DMS79 (cell line): Measurements from ENCODE around the gene DOCK3.
"Not testable (repeated sequence)": the region's sequence is repeated elsewhere in the genome, so short reads cannot be mapped to it uniquely, and the experiment has no call there.

Source experiments
- DNase-seq: peaks from one replicate; lab custom pipeline; 2025; lab: John Stamatoyannopoulos, UW

DOCK3 gene

GRCh38 chr3:50982540-50983325, 308.0 kb downstream of the DOCK3 start:
- DNase-seq: no peak

- DNase-seq: no peak
Measured at GRCh38 chr3:50983887-50984286, 309.2 kb downstream of the DOCK3 start.

- no peak for DNase-seq
Measured at GRCh38 chr3:50985893-50986292, 311.2 kb downstream of the DOCK3 start.

GRCh38 chr3:50986726-50987125, 312.0 kb downstream of the DOCK3 start:
- no peak for DNase-seq

GRCh38 chr3:50994537-50994936, 319.8 kb downstream of the DOCK3 start:
- DNase-seq: no peak

GRCh38 chr3:50995085-50995824, 320.5 kb downstream of the DOCK3 start:
- DNase-seq: no peak

- DNase-seq: no peak
Measured at GRCh38 chr3:51002495-51002894, 327.8 kb downstream of the DOCK3 start.

GRCh38 chr3:51004235-51004634, 329.5 kb downstream of the DOCK3 start:
- DNase-seq: no peak

- DNase-seq: no peak
Measured at GRCh38 chr3:51024121-51024520, 349.4 kb downstream of the DOCK3 start.

GRCh38 chr3:51024765-51025632, 350.3 kb downstream of the DOCK3 start:
- DNase-seq: peak; percentile 31

- DNase-seq: no peak
Measured at GRCh38 chr3:51031666-51032065, 356.9 kb downstream of the DOCK3 start.

GRCh38 chr3:51035630-51036029, 360.9 kb downstream of the DOCK3 start:
- no peak for DNase-seq

- no peak for DNase-seq
Measured at GRCh38 chr3:51044982-51045381, 370.3 kb downstream of the DOCK3 start.

GRCh38 chr3:51052562-51052961, 377.8 kb downstream of the DOCK3 start:
- no peak for DNase-seq

- no peak for DNase-seq
Measured at GRCh38 chr3:51057121-51057520, 382.4 kb downstream of the DOCK3 start.

- DNase-seq: no peak
Measured at GRCh38 chr3:51063053-51063452, 388.3 kb downstream of the DOCK3 start.

- DNase-seq: no peak
Measured at GRCh38 chr3:51075221-51075775, 400.6 kb downstream of the DOCK3 start.

GRCh38 chr3:51082363-51082762, 407.6 kb downstream of the DOCK3 start:
- no peak for DNase-seq

GRCh38 chr3:51083490-51083889, 408.8 kb downstream of the DOCK3 start:
- DNase-seq: no peak

- not testable (repeated sequence) for DNase-seq
Measured at GRCh38 chr3:51092141-51092540, 417.4 kb downstream of the DOCK3 start.

GRCh38 chr3:51094838-51095237, 420.1 kb downstream of the DOCK3 start:
- not testable (repeated sequence) for DNase-seq
